ENCODE measurements around the gene FLNA. TPM values are rescaled to one million over a fixed set of nuclear protein-coding genes. Genes with fewer than 3 reads are reported as not detected.
A peak's percentile ranks its signal among the peaks of the same experiment; 100 is the strongest.

The FLNA gene
- total and polyA plus RNA-seq, 9 of the 15 experiments (the other 6 are each of a cell fraction or from before 2014, with no cell fraction given), result 6.2 to 735 (median 135) TPM

GRCh38 chrX:154398668-154399526, 24.5 kb upstream of the FLNA start (continued):
- TF ChIP-seq AFF1 (IDR thresholded peaks at IDR 0.05; ENCODE audit: low read depth in 1 of 2, partially characterized antibody in 2 of 2) (peak in 1 of 2 experiments; percentile 14), RBM39 (optimal IDR thresholded peaks at IDR 0.05; ENCODE audit: low read depth, low read length) (peak; percentile 61), KDM2B (CRISPR knock-in tag; IDR thresholded peaks at IDR 0.05) (no peak), SIN3A (IDR thresholded peaks at IDR 0.05; ENCODE audit: borderline replicate concordance in 2 of 2, control insufficient read depth in 1 of 2, low read depth in 2 of 2, low read length in 2 of 2) (peak in 1 of 2 experiments; percentile 2; a peak in 1 of 4 replicates), ZBTB7A (IDR thresholded peaks at IDR 0.05; ENCODE audit: borderline replicate concordance, control insufficient read depth, low read depth, low read length) (no peak), TRIM28 (IDR thresholded peaks at IDR 0.05) (no peak), FOSL1 (tag; conservative IDR thresholded peaks at IDR 0.05) (peak; percentile 18), RHOXF2B (CRISPR knock-in tag; conservative IDR thresholded peaks at IDR 0.05) (no peak), POLR2G (IDR thresholded peaks at IDR 0.05; ENCODE audit: low read depth, low read length) (peak; percentile 79), NFRKB (IDR thresholded peaks at IDR 0.05; ENCODE audit: low read depth) (0 out of 2 replicates have a peak, but pooled peaks have one; percentile 9), LCOR (CRISPR knock-in tag; IDR thresholded peaks at IDR 0.05) (peak; percentile 17; the same call in 1 of the 2 replicates), KAT8 (IDR thresholded peaks at IDR 0.05; ENCODE audit: low read depth) (no peak), NELFE (IDR thresholded peaks at IDR 0.05; ENCODE audit: insufficient read depth, insufficient read length) (no peak), SMAD4 (CRISPR knock-in tag; conservative IDR thresholded peaks at IDR 0.05) (peak; percentile 41; the same call in 1 of the 2 replicates), PURB (CRISPR knock-in tag; IDR thresholded peaks at IDR 0.05; ENCODE audit: low read depth) (no peak), KHSRP (IDR thresholded peaks at IDR 0.05) (peak; percentile 28; the same call in 1 of the 2 replicates), ZFP1 (CRISPR knock-in tag; IDR thresholded peaks at IDR 0.05) (no peak), ZNF175 (CRISPR knock-in tag; IDR thresholded peaks at IDR 0.05; ENCODE audit: low read depth) (no peak), BACH1 (tag; IDR thresholded peaks at IDR 0.05) (0 out of 2 replicates have a peak, but pooled peaks have one; percentile 11), GATAD2B (IDR thresholded peaks at IDR 0.05; ENCODE audit: borderline replicate concordance) (0 out of 2 replicates have a peak, but pooled peaks have one; percentile 13), NFIX (CRISPR knock-in tag; IDR thresholded peaks at IDR 0.05; ENCODE audit: low read depth) (no peak), HMG20B (CRISPR knock-in tag; IDR thresholded peaks at IDR 0.05) (no peak), NCOR1 (IDR thresholded peaks at IDR 0.05) (peak; percentile 3; the same call in 1 of the 2 replicates)
- TF ChIP-seq, protein P1, sequence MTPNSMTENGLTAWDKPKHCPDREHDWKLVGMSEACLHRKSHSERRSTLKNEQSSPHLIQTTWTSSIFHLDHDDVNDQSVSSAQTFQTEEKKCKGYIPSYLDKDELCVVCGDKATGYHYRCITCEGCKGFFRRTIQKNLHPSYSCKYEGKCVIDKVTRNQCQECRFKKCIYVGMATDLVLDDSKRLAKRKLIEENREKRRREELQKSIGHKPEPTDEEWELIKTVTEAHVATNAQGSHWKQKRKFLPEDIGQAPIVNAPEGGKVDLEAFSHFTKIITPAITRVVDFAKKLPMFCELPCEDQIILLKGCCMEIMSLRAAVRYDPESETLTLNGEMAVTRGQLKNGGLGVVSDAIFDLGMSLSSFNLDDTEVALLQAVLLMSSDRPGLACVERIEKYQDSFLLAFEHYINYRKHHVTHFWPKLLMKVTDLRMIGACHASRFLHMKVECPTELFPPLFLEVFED (CRISPR knock-in tag; conservative IDR thresholded peaks at IDR 0.05), result 0 out of 2 replicates have a peak, but pooled peaks have one; percentile 13
